Erythroblast (primary cell): ENCODE data around the gene ZFP36L1.
A peak's percentile ranks its signal among the peaks of the same experiment; 100 is the strongest.

ENCODE experiments used
- DNase-seq, 2 experiments: peaks; one replicate each; lab custom pipeline; 2025; lab: John Stamatoyannopoulos, UW
- GATA1 ChIP-seq: IDR thresholded peaks from 2 replicates; pipeline ENCODE4 v1.6.1; 2011; ENCODE audit warnings: low read depth, mild to moderate bottlenecking, control low read depth, low read length, moderate library complexity
- POLR2A ChIP-seq: IDR thresholded peaks from 2 replicates; pipeline ENCODE4 v1.6.1; 2011; ENCODE audit warnings: mild to moderate bottlenecking, low read length

The ZFP36L1 gene

DNA sequence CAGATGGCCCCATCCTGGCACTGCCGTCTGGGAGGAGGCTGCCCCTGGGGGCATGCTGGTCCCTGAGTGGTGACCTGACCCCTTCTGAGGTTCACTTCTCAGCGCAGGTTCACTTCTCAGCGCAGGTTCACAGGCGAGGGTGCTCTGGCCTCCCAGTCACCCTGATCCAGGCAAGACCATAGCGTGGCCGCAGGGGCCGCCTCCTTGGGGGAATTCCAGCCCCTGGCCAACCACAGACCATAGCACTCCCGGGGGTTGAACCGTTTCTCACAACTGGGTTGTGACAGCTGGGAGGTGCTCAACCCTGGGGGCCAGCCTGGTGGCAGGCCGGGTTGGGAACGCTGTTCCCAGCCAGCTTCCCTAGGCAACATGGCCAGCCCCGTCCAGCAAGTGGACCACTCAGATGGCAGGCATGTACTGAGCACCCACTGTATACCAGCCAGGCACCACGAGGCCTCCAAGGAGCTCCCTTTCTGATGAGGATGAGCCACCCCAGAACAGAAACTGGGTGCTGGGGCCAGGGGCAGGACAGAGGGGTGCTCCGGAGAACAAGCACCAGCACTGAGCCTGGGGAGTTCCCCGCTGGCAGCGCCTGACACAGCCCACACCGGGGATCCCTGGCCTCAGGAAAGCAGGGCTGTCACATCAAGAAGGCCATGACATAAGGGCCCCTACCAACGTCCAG lies 28.3 kb upstream of the ZFP36L1 start:
- no peak for DNase-seq

GRCh38 chr14:68820536-68820935 lies 27.7 kb upstream of the ZFP36L1 start:
- no peak for DNase-seq
- TF ChIP-seq POLR2A (no peak), GATA1 (no peak)

More for the DNA sequence above, 28.3 kb upstream of the ZFP36L1 start:
- no peak for TF ChIP-seq POLR2A
- TF ChIP-seq GATA1: no peak

- DNase-seq: no peak
- TF ChIP-seq POLR2A: no peak
- no peak for TF ChIP-seq GATA1
Observed at GRCh38 chr14:68820119-68820518, 27.3 kb upstream of the ZFP36L1 start.

DNA sequence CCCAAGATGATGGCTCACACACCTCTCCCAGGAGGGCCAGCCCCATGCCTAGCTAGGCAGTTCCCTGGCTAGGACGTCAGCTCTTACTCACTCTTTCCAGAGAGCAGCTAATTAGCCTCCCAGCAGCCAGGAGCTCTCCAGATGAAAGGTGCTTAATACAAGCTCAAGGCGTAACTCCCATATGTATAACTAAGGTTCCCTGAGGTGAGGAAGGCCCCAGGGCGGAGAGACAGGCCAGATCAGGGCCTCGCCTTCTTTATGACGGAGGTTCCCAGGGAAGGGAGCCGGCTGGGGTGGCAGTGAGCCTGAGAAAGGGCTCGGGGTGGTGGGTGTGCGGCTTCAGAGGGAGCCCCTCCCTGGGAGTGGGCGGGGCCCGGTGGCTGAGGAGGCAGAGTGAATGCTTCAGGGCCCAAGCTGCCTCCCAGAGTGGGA lies 26.4 kb upstream of the ZFP36L1 start:
- TF ChIP-seq POLR2A (no peak), GATA1 (no peak)
- DNase-seq: peak in 1 of 2 experiments; percentile 23

DNA sequence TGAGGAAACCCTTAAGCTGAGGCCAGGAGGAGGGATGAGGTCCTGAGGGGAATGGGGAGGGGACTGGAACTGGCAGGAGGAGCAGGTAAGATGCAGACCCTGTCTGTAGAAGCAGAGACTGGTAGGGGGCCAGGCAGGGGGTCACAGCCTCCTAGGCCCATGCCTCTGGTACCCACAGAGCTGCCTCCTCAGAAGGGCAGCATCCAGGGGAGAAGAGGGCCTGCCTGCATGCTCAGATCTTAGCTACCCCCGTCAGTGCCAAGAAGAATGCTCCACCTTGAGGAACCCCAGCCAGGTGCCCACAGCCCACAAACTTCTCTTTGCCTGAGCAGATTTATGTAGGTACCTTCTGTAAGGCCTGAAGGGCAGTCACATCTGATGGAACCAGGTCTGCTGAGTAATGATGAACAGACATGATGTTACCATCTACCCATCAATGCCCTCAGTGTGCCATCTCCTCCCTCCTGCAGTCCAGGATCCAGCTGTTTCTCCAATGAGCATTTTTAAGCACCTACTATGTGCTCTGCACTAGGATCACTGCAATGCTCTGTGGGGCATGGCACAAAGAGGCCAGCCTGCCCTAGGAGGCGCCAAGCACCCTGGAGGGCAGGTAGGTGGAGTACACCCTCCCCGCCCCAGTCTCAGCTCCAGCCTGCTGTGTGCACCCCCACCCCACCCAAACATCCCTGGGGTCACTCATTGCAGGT lies 24.8 kb upstream of the ZFP36L1 start:
- TF ChIP-seq POLR2A (no peak), GATA1 (no peak)
- DNase-seq: no peak

DNA sequence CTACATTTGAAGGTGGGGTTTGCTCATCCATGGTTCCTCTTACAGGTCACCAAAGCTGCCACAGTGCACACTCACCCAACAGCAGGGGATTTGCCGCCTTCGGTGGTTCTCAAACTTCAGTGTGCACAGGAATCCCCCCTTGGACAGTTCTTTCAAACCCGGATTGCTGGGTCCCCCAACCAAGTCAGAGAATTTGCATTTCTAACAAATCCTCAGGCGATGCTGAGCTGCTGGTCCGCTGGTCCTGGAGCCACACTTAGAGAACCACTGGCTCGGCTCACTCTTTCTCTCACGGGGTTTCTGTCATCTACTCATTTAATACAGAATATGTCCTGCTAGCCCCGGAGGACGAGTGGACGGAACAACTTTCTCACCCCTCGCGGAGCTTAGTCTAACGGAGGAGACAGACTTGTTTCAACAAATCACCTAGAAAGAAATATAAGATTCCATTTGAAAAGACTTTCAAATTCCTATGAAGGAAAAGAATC lies 24.1 kb upstream of the ZFP36L1 start:
- no peak for TF ChIP-seq POLR2A
- no peak for TF ChIP-seq GATA1
- DNase-seq: no peak

- peak; percentile 92 to 95 for DNase-seq
- TF ChIP-seq POLR2A: peak; percentile 71
- no peak for TF ChIP-seq GATA1
Observed at GRCh38 chr14:68816183-68816942, 23.5 kb upstream of the ZFP36L1 start.

GRCh38 chr14:68815298-68816182 lies 22.7 kb upstream of the ZFP36L1 start:
- no peak for DNase-seq
- TF ChIP-seq GATA1 (no peak), POLR2A (no peak)

DNA sequence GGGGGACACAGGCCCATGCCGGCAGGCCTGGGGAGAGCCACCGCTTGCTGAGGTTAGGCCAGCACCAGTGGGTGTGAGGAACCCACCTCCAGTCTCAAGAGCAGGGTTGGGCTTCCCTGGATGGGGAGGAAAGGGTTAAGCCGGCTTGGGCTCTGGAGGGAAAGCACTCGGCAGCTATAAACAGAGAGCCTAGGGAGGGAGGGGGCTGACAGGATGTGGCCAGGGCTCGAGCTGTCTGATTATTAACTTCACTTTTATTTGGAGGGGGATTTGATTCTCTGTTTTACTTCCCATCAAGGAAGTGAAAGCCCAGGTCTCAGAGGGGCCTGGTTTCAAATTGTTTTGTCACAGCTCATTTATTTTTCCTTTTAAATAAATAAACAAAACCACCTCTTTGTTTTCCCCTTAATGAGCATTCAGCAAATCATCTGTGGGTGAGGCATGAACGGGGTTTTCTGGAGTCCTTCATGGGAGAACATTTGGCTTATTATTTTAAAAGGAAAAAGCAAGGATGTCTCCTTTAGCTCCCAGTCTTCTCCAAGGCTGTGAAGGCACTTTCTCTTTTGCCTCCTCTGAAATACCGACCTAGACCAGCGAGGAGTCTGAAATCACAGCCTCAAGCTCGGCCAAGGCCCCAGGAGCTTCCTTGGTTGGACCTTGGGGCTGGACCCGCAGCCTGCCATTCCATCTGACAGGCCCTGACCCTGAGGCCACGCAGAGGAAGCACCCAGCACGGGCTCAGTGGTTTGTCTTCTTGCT lies 21.9 kb upstream of the ZFP36L1 start:
- DNase-seq: no peak

DNA sequence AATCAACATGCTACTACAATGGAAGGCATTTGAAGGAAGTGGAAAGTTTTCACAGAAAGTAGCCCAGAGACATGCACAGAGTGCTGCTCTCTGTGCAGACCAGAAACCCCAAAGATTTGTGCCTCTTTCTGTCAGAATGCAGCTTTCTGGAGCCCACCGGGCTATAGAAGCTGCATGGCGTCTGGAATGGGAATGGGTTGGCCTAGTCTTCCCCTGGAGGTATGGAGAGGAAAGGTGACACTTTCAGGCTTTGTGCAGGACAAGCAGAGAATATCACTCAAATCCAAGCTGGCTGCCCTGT lies 21.3 kb upstream of the ZFP36L1 start:
- TF ChIP-seq POLR2A (no peak), GATA1 (no peak)
- DNase-seq: no peak

More for the DNA sequence above, 21.9 kb upstream of the ZFP36L1 start:
- no peak for TF ChIP-seq POLR2A

DNA sequence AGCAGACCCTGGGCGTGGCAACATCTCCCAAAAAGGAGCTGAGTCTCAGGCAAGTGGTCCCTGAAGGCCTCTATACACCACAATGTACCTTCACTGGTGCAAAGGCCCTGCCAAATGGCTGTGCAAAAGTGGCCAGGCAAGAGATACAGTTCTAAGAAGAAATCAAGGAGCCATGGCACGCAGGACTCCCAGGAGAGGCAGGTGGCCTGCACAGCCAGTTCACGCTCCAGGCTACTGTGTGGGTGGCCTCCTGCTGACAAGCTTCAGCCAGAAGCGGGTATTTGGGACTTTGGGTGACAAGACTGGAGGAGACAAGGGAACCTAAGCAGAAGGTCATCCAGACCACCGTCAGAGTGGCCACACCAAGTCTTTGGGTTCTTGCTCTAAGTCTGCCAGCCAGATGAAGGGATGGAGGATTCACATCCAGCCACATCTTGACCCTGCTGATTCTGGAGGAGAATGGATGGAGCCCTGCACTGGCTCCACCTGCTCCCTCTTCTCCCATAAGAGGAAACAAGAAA lies 20.5 kb upstream of the ZFP36L1 start:
- no peak for DNase-seq
- TF ChIP-seq GATA1: no peak

DNA sequence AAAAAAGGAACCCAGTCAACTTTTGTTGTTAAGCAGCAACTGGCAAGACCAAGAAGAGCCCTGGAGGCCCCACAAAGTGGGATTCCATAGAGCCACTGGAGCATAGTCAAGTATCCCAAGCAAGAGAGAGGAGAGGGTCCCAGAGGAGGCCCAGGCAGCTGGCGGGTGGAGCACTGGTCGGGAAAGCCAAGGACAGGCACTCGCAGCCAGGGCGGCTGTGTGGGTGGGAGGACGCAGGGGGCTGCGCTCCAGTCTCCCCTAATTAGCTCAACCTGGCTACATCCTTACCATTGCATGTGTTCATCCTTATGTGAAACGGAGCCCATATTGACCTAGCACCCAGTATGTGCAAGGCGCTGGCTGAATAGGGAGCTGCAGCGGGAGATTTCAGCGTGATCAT lies 18.3 kb upstream of the ZFP36L1 start:
- TF ChIP-seq GATA1: no peak
- no peak for TF ChIP-seq POLR2A
- no peak for DNase-seq
